GM18868 (cell line): ENCODE data around the gene PRDM16.

Experiments used
- ATAC-seq: cut with Tn5 transposase; IDR thresholded peaks from one replicate; pipeline ENCODE4 v1.9.1; 2021; ENCODE audit warnings: mild to moderate bottlenecking, moderate library complexity; ENCODE audit not compliant: unreplicated experiment

PRDM16 gene

DNA sequence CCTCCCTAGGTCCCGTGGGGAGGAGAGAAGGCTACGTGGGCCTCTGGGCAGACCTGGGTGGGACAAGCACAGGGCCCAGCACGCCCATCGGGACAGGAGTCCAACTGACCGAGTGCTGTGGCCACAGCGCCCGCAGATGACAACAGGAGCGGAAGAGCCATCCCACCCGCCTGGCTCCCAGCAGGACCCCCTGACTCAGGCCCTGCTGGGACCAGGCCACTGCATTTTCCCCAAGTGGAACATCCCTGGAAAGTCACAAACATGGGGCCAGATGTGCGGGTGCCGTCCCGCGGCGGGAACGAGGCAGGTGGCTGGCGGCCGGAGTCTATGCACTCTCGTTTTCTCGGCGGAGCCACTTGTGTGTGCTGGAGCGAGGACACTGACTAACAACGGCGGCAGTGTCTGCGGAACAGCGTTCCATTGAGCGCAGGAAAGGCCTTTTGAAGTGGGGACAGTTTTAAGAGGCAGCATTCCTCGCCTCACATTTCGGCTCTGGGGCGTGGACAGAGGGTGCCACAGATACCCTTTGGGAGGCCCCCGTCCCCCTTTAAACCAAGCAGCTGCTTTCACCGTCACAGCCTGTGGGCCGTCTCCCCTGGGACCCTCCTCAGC lies 291.7 kb downstream of the PRDM16 start:
- ATAC-seq, result no peak

- no peak for ATAC-seq
Observed at GRCh38 chr1:3363023-3363422, 294.0 kb downstream of the PRDM16 start.

DNA sequence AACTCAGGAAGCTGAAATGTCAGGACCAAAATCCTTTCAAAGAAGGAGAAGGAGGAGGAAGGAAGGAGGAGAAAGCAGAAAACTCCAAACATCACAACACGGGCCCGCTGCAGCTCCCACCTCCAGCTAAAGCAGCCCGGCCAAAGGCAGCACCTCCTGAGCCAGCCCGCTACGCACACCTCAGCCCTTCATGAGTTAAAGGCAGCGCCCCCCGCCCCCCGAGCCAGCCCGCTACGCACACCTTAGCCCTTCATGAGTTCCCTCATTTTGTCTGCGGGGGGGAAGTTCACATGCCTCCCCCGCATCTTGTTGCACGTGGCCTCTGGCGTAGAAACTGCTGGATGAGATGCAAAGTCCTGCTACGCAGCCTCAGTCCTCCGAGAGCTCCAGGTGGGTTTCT lies 294.8 kb downstream of the PRDM16 start:
- ATAC-seq, result no peak

DNA sequence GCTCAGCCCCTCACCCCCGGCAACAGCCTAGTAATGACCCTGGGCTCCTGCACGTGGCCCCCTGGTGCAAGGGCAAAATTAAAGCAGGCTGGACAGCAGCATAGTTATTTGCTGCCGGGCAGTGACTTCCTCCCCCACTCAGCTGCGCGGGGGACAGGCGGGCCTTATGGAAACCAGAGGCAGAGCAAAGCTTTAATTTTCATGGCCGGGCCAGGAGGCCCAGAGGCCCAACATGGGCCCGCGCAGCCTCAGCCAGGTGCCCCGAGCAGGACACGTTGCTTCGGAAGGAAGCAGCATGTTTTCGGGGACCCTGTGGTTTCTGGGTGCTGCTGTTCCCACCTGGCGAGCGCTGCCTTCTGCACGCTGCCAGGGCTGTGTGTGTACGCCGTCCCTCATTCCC lies 295.5 kb downstream of the PRDM16 start:
- ATAC-seq, result no peak

- ATAC-seq, result no peak
Observed at GRCh38 chr1:3364983-3365382, 296.0 kb downstream of the PRDM16 start.

- ATAC-seq, result no peak
Observed at GRCh38 chr1:3365523-3366125, 296.6 kb downstream of the PRDM16 start.

DNA sequence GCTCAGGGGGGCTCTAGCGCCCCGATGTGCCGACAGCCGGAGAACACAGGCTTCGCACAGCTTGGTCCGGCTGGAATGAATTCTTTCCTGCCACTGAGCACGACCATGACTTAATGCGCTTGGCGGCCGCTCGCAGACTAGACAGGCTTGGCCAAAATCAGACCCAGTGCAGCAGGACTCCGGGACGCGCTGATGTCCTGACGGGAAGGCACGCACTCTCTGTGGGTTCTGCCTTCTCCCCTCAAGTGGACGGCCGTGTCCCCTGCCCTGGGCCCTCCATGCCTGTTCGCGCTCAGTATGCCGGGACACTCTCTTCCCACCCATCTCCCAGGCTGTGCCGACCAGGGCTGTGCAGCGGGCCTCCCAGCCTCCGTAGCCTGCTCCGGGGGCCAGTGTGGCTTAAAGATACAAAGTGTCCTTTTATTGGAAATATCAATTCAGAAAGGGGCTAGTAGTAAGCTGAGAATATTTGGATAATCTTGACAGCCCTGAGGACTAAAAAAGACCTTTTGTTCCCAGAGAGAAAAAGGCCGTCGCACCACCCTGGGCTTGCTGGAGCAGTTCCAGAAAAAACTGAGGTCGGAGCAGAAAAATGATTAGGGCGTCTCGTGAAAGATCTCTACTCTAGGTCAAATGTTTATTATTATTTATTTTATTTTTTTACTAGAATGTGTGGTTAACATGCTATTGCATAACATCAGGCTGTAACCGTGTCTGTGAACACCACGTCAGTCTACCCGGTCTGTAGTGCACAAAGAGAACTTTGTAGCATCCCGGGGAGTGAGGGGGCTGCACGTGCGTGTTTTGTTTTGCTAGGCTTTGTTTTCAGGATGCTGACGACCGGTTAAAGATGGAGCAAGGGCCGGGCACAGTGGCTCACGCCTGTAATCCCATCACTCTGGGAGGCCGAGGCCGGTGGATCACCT lies 297.4 kb downstream of the PRDM16 start:
- ATAC-seq, result no peak

DNA sequence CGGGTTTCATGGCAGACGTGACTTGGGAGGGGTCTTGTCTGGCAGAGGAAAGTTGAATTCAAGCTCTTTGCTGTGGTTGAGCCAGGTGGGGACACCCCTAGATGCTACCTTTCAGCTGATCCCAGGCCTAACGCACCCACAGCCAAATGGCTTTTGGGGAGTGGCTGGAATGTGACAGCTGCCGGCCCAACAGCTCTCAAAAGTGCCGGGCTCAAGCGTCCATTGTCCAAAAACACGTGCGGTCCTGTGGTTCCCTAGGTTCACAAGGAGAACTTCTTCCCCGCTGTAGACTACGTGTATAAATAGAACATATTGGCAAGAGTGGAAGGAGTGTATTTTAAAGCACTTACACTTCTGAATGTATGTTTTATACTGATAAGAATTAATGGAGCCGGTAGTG lies 298.4 kb downstream of the PRDM16 start:
- no peak for ATAC-seq

- no peak for ATAC-seq
Observed at GRCh38 chr1:3368059-3368458, 299.1 kb downstream of the PRDM16 start.

DNA sequence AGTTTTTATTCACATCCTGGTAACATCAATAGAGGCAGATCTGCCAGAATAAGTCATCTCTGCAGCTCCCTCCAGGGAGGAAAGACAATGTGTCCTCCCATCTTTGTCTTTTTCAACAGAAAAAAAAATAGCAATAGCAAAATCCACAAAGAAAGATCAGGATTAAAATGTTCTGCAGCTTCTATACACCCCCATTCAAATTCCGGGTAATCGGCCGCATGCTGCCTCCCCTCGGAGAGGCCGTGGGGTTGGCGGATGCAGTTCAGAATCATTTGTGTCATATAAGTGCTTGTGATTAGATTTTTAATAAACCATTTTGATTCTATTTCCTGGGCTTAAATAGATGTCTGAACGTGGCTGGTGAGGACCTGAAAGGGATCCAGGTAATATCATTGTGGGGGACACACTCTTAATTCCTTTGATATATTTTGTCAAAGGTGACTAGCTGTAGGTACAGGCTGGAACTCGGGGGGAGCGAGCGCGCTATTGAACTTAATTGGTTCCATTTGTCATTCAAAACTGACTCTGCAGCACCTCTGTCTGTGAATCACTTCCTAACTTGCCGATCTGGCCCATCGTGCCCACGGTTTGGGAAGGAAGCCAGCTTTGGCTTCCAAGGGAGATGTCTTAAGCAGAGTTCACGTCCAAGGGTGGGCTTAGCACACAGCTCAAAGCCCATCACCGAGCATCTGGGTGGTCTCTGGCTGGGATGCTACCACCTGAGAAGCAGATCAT lies 299.9 kb downstream of the PRDM16 start:
- no peak for ATAC-seq

DNA sequence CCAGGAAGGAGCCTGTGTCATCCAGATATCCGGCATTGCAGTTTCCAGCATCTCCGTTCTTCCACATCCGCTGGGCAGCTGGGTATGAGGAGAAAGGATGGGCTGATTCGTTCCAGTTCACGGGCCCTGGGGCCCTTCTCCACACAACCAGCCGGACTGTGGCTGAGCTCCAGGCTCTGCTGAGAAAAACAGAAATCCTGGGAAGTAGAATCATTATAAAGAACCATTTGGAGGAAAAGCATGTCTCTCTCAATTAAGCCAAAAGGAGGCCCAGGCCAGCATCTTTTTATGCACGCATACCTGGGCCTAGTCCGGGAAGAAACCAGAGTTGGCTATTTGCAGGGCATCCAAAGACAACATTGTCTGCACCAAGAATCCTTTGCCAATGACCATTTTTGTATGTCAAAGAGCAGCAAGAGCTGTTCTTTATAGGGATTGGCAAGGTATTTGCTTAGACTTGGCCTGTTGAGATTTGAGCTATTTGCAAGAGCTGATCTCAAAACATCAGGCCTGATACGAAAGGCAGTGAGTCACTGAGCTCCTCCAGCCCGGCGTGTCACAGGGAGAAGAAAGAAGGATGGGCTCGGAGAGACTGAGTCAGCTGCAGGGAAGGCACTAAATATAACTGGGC lies 300.6 kb downstream of the PRDM16 start:
- no peak for ATAC-seq

DNA sequence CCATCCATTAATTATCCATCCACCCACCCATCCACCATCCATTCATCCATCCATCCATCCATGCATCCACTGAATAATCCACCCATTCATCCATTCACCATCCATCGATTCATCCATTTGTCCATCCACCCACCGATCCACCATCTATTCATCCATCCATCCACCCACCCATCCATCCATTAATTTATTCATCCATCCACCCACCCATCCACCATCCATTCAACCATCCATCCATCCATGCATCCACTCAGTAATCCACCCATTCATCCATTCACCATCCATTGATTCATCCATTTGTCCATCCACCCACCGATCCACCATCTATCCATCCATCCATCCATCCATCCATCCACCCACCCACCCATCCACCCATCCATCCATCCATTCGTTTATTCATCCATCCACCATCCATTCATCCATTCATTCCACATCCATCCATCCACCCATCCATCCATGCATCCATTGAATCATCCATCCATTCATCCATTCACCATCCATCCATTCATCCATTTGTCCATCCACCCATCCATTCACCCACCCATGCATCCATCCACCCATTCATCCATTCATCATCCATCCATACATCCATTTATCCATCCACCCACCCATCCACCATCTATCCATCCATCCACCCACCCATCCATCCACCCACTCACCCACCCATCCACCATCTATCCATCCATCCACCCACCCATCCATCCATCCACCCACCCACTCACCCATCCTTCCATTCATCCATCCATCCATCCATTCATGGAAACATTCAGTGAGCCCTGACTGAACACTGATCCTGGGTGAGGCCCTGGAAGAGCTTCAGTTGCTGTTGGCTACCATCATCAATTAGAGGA lies 302.1 kb downstream of the PRDM16 start:
- ATAC-seq, result no peak

- ATAC-seq, result no peak
Observed at GRCh38 chr1:3372317-3372716, 303.3 kb downstream of the PRDM16 start.

- ATAC-seq, result no peak
Observed at GRCh38 chr1:3373175-3373574, 304.2 kb downstream of the PRDM16 start.

DNA sequence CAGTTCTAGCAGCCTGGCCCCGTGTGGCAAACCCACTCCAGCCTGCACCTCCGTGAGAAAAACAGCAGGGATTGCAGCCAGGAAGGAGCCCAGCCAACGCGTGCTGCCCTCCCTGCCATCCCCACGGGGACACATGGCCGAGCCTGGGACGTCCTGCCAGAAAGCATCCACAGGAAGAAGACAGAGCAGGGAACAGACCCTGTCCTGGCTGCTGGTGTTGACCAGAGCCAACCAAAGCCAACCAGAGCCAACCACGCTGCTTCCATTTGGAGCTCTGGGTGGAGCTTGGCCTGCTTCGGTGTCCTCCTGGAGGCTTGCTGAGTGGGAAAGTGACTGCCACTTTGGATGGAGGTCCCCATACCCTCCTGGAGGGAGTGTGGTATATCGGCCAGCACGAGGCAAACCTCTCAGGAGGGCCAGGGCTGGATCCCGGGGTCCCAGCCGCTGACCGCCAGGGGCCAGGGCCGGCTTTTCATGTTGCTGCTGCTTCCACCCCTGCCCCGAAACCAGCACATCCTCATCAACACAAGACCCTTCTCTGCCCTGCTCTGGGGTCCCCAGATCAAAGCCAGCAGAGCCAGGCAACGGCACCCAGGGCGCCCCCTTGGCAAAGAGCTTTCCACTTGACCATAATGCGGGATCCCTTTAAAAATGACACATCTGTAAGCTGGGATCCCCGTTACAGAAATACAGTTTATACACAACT lies 304.9 kb downstream of the PRDM16 start:
- ATAC-seq, result no peak

DNA sequence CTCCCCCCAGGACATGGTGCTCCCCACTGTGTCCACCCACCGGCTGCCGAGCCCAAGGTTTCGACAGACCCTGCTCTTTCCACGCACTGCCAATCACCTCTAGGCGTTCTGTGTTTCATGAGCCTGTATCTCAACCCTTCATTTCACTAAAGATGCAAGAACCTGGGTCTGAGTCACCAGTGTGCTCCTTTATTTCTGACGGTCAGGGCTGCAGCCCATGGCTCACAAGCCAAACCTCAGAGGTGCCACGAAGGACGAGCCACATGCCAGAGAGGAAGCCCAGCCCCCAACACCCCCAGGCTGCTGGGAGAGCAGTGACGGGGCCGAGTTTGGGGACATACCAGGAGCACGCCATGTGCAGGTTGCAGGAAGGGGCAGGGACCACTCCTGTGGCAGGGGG lies 306.2 kb downstream of the PRDM16 start:
- ATAC-seq, result no peak

DNA sequence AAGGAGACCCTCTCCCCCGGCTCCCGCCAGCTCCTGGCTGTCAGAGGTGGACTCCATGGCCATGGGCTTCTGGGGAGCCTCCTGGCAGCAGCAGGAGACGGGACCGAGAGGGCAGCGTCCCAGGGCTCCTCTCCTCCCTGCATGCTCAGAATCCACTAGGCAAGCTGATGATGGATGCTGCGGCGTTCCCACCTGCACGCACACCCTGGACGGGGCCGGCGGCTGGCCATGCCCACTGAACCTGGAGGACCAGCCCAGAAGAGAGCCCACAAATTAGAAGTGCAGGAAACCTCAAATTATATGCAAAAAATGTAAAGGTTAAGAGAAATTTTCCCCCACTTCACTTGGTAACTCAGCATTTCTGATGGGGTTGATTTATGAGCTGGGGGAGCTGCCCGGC lies 308.2 kb downstream of the PRDM16 start:
- ATAC-seq, result no peak

GRCh38 chr1:3377604-3378279 lies 308.7 kb downstream of the PRDM16 start:
- ATAC-seq, result no peak
